Muscle layer of duodenum (tissue), 2 donors: Measurements from ENCODE around the gene DTWD1.
A peak's percentile ranks its signal among the peaks of the same experiment; 100 is the strongest.
"Not testable (repeated sequence)": the region's sequence is repeated elsewhere in the genome, so short reads cannot be mapped to it uniquely, and the experiment has no call there.

Source experiments
- H3K27ac ChIP-seq: one replicate; pipeline ENCODE4 v1.7.0; 2013; ENCODE audit warnings: mild to moderate bottlenecking, low read length
- H3K27me3 ChIP-seq: one replicate; pipeline ENCODE4 v1.7.0; 2013; ENCODE audit warnings: low read depth, mild to moderate bottlenecking, control low read depth, low read length
- H3K36me3 ChIP-seq, 2 donors: one replicate each; pipeline ENCODE4 v1.7.0; 2013; ENCODE audit warnings: low read length in 2 of 2, control low read depth in 1 of 2, mild to moderate bottlenecking in 1 of 2; ENCODE audit not compliant: insufficient read depth in 2 of 2, control insufficient read depth in 1 of 2
- H3K4me1 ChIP-seq, 2 donors: one replicate each; pipeline ENCODE4 v1.7.0; 2013; ENCODE audit warnings: low read length in 2 of 2, mild to moderate bottlenecking in 2 of 2, control low read depth in 1 of 2, moderate library complexity in 1 of 2; ENCODE audit not compliant: insufficient read depth in 2 of 2, control insufficient read depth in 1 of 2
- H3K4me3 ChIP-seq, 2 donors: one replicate each; pipeline ENCODE4 v1.7.0; 2013; ENCODE audit warnings: low read length in 2 of 2, low read depth in 1 of 2, mild to moderate bottlenecking in 1 of 2
- H3K9me3 ChIP-seq, 2 donors: one replicate each; pipeline ENCODE4 v1.7.0; 2013; ENCODE audit warnings: low read length in 2 of 2, control low read depth in 1 of 2, mild to moderate bottlenecking in 1 of 2; ENCODE audit not compliant: control insufficient read depth in 1 of 2
- donor health status: healthy.

DTWD1 gene, protein sequence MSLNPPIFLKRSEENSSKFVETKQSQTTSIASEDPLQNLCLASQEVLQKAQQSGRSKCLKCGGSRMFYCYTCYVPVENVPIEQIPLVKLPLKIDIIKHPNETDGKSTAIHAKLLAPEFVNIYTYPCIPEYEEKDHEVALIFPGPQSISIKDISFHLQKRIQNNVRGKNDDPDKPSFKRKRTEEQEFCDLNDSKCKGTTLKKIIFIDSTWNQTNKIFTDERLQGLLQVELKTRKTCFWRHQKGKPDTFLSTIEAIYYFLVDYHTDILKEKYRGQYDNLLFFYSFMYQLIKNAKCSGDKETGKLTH

GRCh38 chr15:49620658-49621368, at the start of gene DTWD1, which contains the start of gene FAM227B:
DTWD1 (plus strand) TSS chr15:49621048; CDS start chr15:49625168, 4,120 bp downstream.
FAM227B (minus strand) TSS chr15:49620818; CDS start chr15:49615171, 5,647 bp downstream.
- Histone ChIP-seq H3K9me3 (peaks cover 4 to 5% of the 10 kb centered on the region in 2 donors), H3K36me3 (peaks cover 4 to 10% of the 10 kb centered on the region in 2 donors), H3K4me1 (peaks cover 0 to 18% of the 10 kb centered on the region in 2 donors), H3K27me3 (no peaks in the 10 kb centered on the region), H3K4me3 (peak within 1 kb of the TSS; percentile 81 to 91), H3K27ac (peak within 1 kb of the TSS; percentile 99)

- no peaks in the 10 kb centered on the region for H3K9me3 ChIP-seq
- H3K4me1 ChIP-seq = no peaks in the 10 kb centered on the region
- no peaks in the 10 kb centered on the region for H3K27me3 ChIP-seq
- H3K36me3 ChIP-seq = peaks cover 0 to 12% of the 10 kb centered on the region in 2 donors
- H3K4me3 ChIP-seq = no peak overlapping the region
- H3K27ac ChIP-seq = no peak overlapping the region
These were observed 47.4 kb upstream of the DTWD1 start for GRCh38 chr15:49573421-49573820.

- no peak overlapping the region for H3K27ac ChIP-seq
- no peak overlapping the region for H3K4me3 ChIP-seq
- H3K36me3 ChIP-seq = peaks cover 0 to 12% of the 10 kb centered on the region in 2 donors
- peaks cover 0 to 4% of the 10 kb centered on the region in 2 donors for H3K9me3 ChIP-seq
- no peaks in the 10 kb centered on the region for H3K4me1 ChIP-seq
- H3K27me3 ChIP-seq = no peaks in the 10 kb centered on the region
These were observed 31.8 kb upstream of the DTWD1 start for GRCh38 chr15:49589030-49589429.

DNA sequence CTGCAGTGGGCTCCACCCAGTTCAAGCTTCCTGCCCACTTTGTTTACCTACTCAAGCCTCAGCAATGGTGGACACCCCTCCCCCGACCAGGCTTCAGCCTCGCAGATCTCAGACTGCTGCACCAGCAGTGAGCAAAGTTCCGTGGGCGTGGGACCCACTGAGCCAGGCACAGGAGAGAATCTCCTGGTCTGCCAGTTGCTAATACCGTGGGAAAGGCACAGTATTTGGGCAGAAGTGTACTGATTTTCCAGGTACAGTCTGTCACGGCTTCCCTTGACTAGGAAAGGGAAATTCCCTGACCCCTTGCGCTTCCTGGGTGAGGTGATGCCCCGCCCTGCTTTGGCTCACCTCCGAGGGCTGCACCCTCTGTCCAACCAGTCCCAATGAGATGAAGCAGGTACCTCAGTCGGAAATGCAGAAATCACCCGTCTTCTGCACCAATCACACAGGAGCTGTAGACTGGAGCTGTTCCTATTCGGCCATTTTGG, 28.0 kb upstream of the DTWD1 start:
- not testable (repeated sequence) for H3K36me3 ChIP-seq, H3K4me3 ChIP-seq, H3K27ac ChIP-seq, H3K4me1 ChIP-seq, H3K27me3 ChIP-seq, H3K9me3 ChIP-seq

GRCh38 chr15:49604625-49605409, 16.0 kb upstream of the DTWD1 start:
- no peak overlapping the region for H3K4me3 ChIP-seq

GRCh38 chr15:49605588-49605987, 15.3 kb upstream of the DTWD1 start:
- H3K9me3 ChIP-seq = peaks cover 0 to 3% of the 10 kb centered on the region in 2 donors
- no peaks in the 10 kb centered on the region for H3K4me1 ChIP-seq
- H3K36me3 ChIP-seq = peaks cover 0 to 12% of the 10 kb centered on the region in 2 donors
- no peak overlapping the region for H3K4me3 ChIP-seq
- no peak overlapping the region for H3K27ac ChIP-seq
- H3K27me3 ChIP-seq = no peaks in the 10 kb centered on the region

More at GRCh38 chr15:49604625-49605409, 16.0 kb upstream of the DTWD1 start:
- Histone ChIP-seq H3K4me1 (no peaks in the 10 kb centered on the region), H3K9me3 (peaks cover 2 to 5% of the 10 kb centered on the region in 2 donors), H3K27me3 (no peaks in the 10 kb centered on the region), H3K36me3 (peaks cover 0 to 14% of the 10 kb centered on the region in 2 donors), H3K27ac (no peak overlapping the region)

DNA sequence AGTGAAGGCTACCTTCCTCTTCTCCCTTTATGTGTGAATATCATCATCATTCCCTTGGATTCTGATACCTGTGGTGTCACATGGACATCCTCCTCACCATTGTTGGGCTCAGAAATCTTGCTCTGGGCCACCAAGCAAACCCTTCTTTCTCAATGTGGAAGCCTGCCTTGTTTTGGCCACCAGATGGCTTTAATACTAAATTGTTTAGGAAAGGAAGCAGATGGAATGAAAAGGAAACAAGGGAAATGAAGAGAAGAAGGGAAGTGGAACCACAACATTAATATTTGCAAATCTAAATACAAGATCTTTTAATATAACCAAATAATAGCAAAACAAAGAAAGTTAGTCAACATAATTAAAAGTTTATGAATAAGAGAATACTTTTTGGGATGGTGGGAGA, 14.3 kb upstream of the DTWD1 start:
- H3K4me3 ChIP-seq = no peak overlapping the region
- peaks cover 0 to 9% of the 10 kb centered on the region in 2 donors for H3K36me3 ChIP-seq
- no peaks in the 10 kb centered on the region for H3K4me1 ChIP-seq
- no peaks in the 10 kb centered on the region for H3K27me3 ChIP-seq
- H3K9me3 ChIP-seq = no peaks in the 10 kb centered on the region
- no peak overlapping the region for H3K27ac ChIP-seq

- Histone ChIP-seq H3K36me3 (peaks cover 0 to 7% of the 10 kb centered on the region in 2 donors), H3K4me1 (no peaks in the 10 kb centered on the region), H3K27me3 (no peaks in the 10 kb centered on the region), H3K4me3 (no peak overlapping the region), H3K9me3 (no peaks in the 10 kb centered on the region), H3K27ac (no peak overlapping the region)
These were observed 10.5 kb upstream of the DTWD1 start for GRCh38 chr15:49610157-49610918.

DNA sequence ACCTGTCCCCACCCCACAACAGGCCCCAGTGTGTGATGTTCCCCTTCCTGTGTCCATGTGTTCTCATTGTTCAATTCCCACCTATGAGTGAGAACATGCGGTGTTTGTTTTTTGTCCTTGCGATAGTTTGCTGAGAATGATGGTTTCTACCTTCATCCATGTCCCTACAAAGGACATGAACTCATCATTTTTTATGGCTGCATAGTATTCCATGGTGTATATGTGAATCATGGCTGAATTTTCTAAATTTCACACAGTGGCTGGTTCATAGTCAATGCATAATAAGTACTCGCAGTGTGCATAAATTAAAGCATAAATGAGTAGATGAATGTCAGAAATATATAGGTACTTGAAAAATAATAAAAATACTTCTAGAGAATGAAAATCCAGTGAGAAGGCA, 8.6 kb upstream of the DTWD1 start:
- not testable (repeated sequence) for H3K9me3 ChIP-seq, H3K27me3 ChIP-seq, H3K4me3 ChIP-seq, H3K4me1 ChIP-seq, H3K27ac ChIP-seq, H3K36me3 ChIP-seq

GRCh38 chr15:49619226-49619625, 1.6 kb upstream of the DTWD1 start:
- Histone ChIP-seq H3K4me3 (peak overlapping the region; percentile 81 to 91), H3K27me3 (no peaks in the 10 kb centered on the region), H3K36me3 (no peaks in the 10 kb centered on the region), H3K4me1 (peaks cover 0 to 18% of the 10 kb centered on the region in 2 donors), H3K9me3 (no peaks in the 10 kb centered on the region), H3K27ac (no peak overlapping the region)
